Heart left ventricle (tissue), 13 donors: ENCODE measurements around the gene SLC43A3.

Experiments
- POLR2A ChIP-seq, 2 donors: fragments of 450-650 bp; IDR thresholded peaks; one replicate each; pipeline ENCODE4 v1.6.1; 2017; ENCODE audit warnings: antibody characterized with exemption in 2 of 2, mild to moderate bottlenecking in 2 of 2, moderate library complexity in 2 of 2
- TF ChIP-seq, protein P1 (sequence below), 12 donors: fragments of 200-600 bp; sonication (generic) in 4 of 12; IDR thresholded peaks; one replicate each; pipeline versions ENCODE4 v1.5.0 to v1.8.0; 2018 to 2022; ENCODE audit warnings: antibody characterized with exemption in 12 of 12, mild to moderate bottlenecking in 5 of 12
- donor health status: ischemic (EF 13 %, LVEDD 7.1; RV severe dilation, severe dysfunction).
- donor health status: DM: no; HTN: yes; CAD: no.
- donor health status: DM: no; HTN: no; CAD: no.
- donor health status: ischemic (EF 25% LVEDD 6.9; RV normal size, moderate dysfunction).
- donor health status: ischemic (EF 25% LVEDD 5.7; RV mildly dilated, moderate dysfunction).
- donor health status: ischemic (EF 35%, LVEDD 5.7; RV mildly dilated, moderate dysfunction).
- donor health status: nonischemic (EF 11% LVEDD 7.7; RV severe dilation, severe dysfunction).
- donor health status: DM: yes; HTN: yes; CAD: no.
- donor health status: PGD.
- donor health status: ischemic (EF 29% LVEDD 5.4; RV normal size, mild dysfunction).
- donor health status: nonischemic (EF 23%, LVEDD 6.1; RV moderate dilation, normal function).

DNA sequence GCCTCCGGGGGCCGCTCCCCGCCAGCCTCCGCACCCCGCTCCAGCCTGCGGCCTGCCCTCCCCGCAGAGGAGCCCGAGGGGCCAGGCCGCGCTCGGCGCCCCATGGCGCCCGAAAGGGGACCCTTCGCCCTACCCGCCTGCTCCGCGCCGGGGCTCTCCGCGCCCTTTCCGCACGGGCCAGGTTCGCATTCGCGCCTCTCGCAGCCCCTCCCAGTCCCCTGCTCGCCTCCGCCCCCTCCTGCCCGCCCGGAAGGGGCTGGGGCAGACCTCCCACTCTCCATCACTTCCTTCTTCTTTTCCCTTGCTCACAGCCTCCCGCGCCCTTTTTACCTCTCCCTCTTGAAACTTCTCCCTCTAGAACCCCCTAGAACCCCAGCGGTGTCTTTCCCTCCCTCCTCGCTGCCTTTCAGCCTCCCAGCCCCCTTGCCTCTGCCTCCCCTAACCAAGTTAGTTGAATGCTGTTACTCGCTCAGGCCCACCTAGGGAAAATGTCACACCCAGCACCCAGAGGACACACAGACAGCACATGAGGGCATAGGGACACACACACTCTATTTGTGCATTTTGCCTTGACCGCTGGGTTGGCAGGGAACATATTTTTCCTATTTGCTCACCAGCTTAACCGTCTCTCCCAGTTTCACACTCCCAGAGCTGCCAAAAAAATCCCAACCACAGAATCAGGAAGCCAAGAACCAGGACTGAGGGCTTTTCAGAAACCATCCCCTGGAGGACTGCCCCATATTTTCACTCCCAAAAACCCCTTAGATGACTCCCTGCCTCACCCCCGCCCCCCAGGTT is at the start of gene SLC43A3:
- TF ChIP-seq, protein P1, sequence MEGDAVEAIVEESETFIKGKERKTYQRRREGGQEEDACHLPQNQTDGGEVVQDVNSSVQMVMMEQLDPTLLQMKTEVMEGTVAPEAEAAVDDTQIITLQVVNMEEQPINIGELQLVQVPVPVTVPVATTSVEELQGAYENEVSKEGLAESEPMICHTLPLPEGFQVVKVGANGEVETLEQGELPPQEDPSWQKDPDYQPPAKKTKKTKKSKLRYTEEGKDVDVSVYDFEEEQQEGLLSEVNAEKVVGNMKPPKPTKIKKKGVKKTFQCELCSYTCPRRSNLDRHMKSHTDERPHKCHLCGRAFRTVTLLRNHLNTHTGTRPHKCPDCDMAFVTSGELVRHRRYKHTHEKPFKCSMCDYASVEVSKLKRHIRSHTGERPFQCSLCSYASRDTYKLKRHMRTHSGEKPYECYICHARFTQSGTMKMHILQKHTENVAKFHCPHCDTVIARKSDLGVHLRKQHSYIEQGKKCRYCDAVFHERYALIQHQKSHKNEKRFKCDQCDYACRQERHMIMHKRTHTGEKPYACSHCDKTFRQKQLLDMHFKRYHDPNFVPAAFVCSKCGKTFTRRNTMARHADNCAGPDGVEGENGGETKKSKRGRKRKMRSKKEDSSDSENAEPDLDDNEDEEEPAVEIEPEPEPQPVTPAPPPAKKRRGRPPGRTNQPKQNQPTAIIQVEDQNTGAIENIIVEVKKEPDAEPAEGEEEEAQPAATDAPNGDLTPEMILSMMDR (IDR thresholded peaks at IDR 0.05): peak in 2 of 12 donors; percentile 4 to 21
- peak in 1 of 2 donors; percentile 28 for TF ChIP-seq POLR2A (IDR thresholded peaks at IDR 0.05)
